ENCODE measurements around the gene N4BP3. TPM values are rescaled to one million over a fixed set of nuclear protein-coding genes. Genes with fewer than 3 reads are reported as not detected.

The N4BP3 gene
- total RNA-seq, 2 experiments from 2014 or later = 26.1 to 28.3 TPM

DNA sequence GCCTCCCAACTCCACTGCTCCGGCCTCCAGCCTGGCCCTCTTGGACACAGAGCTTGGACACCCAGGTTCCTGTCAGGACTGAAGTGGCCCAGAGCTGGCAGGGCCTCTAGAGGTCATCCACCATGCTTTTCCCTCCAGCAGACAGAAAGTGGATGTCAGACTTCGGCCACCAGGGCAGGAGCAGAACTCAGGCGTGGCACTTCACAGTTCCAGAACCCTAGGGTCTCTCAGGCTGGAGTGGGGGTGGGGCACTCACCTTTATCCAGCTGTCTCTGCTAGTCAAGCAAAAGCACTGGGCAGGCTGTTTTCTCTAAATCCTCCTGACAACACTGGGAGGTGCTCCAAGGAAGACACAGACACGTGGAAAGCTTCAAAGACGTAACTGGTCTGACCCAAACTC lies 35.6 kb upstream of the N4BP3 start:
- Histone ChIP-seq H3K36me3 (ENCODE audit: insufficient read depth, low read length) (no peaks in the 10 kb centered on the region), H3K79me2 (ENCODE audit: insufficient read depth, low read depth, low read length) (no peaks in the 10 kb centered on the region), H3K4me3 (ENCODE audit: low read depth, low read length, poor library complexity, severe bottlenecking) (no peak overlapping the region), H3K9me3 (ENCODE audit: low read length) (no peaks in the 10 kb centered on the region), H3K4me1 (ENCODE audit: insufficient read depth, low read length, poor library complexity, severe bottlenecking) (peaks cover 36% of the 10 kb centered on the region), H3K4me2 (ENCODE audit: low read length) (no peak overlapping the region), H4K20me1 (ENCODE audit: insufficient read depth, low read length) (no peaks in the 10 kb centered on the region), H3K27ac (ENCODE audit: low read depth, low read length, poor library complexity, severe bottlenecking) (no peak overlapping the region), H3K9me2 (ENCODE audit: insufficient read depth, low read length) (no peaks in the 10 kb centered on the region), H2AFZ (ENCODE audit: low read length) (no peak overlapping the region)
- TF ChIP-seq EZH2phosphoT487 (IDR thresholded peaks at IDR 0.05; ENCODE audit: borderline replicate concordance, low read depth, low read length) = no peak
- TF ChIP-seq, protein P1, sequence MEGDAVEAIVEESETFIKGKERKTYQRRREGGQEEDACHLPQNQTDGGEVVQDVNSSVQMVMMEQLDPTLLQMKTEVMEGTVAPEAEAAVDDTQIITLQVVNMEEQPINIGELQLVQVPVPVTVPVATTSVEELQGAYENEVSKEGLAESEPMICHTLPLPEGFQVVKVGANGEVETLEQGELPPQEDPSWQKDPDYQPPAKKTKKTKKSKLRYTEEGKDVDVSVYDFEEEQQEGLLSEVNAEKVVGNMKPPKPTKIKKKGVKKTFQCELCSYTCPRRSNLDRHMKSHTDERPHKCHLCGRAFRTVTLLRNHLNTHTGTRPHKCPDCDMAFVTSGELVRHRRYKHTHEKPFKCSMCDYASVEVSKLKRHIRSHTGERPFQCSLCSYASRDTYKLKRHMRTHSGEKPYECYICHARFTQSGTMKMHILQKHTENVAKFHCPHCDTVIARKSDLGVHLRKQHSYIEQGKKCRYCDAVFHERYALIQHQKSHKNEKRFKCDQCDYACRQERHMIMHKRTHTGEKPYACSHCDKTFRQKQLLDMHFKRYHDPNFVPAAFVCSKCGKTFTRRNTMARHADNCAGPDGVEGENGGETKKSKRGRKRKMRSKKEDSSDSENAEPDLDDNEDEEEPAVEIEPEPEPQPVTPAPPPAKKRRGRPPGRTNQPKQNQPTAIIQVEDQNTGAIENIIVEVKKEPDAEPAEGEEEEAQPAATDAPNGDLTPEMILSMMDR (conservative IDR thresholded peaks at IDR 0.05; ENCODE audit: low read length) = no peak
- intact Hi-C loops (cut with micrococcal nuclease; ENCODE audit: unreplicated experiment) = loop anchor here (2.0 kb wide), 1 partner anchor 43 kb away; no protein-coding TSS in a partner anchor
- no TSS peak for BruUV-seq (replicated peaks)
- ChIA-PET CTCF (ENCODE audit: unreplicated experiment) (interaction anchor here (0.5 to 1.2 kb wide), 2 partner anchors 38 to 70 kb away, joined by 3 to 4 read pairs; no protein-coding TSS in a partner anchor), POLR2A (interaction anchor here (1.3 kb wide), 1 partner anchor 58 kb away, joined by 3 read pairs; no protein-coding TSS in a partner anchor)
- no peak for DNase-seq (ENCODE audit: low spot score)

DNA sequence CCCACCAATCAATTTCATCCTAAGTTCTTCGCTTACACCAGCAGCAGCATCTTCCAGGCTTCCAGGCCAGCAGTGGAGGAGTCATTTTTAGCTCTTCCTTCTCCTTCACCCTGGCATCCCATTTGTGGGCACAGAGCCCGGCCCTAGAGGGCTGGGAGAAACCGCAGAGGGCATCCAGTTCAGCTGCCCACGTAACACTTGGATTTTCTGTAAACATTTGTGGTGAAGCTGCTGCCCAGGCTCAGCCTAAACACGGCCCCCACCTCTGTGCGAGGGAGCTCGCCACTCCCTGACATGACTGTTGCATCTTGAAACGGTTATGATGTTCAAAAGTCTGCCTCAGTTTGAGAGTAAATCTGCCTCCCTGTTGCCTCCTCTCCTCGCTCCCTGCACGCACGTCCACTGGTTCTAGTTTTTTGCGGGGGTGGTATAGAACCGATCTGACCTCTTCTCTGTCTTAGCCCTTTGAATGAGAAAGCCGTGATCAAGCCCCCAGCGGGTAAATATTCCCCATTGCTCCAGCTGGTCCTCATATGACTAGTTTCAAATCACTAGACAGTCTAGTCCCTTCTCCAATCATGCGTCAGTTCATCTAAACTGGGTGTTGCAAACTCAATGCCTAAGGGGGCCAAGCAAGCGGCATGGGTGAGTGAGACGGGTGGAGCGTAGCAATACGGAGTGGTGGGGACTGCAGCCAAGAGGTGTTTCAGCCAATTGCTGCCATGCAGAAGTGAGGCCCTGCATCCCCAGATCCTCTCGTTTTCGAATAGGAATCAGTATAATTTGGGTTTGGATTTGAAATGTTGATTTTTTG lies 34.9 kb upstream of the N4BP3 start:
- no peak for TF ChIP-seq EZH2phosphoT487 (IDR thresholded peaks at IDR 0.05; ENCODE audit: borderline replicate concordance, low read depth, low read length)
- TF ChIP-seq, protein P1 (conservative IDR thresholded peaks at IDR 0.05; ENCODE audit: low read length) = no peak
- Histone ChIP-seq H4K20me1 (ENCODE audit: insufficient read depth, low read length) (no peaks in the 10 kb centered on the region), H3K4me2 (ENCODE audit: low read length) (no peak overlapping the region), H3K36me3 (ENCODE audit: insufficient read depth, low read length) (no peaks in the 10 kb centered on the region), H3K4me3 (ENCODE audit: low read depth, low read length, poor library complexity, severe bottlenecking) (no peak overlapping the region), H3K27ac (ENCODE audit: low read depth, low read length, poor library complexity, severe bottlenecking) (no peak overlapping the region), H2AFZ (ENCODE audit: low read length) (no peak overlapping the region), H3K9me2 (ENCODE audit: insufficient read depth, low read length) (no peaks in the 10 kb centered on the region), H3K79me2 (ENCODE audit: insufficient read depth, low read depth, low read length) (no peaks in the 10 kb centered on the region), H3K4me1 (ENCODE audit: insufficient read depth, low read length, poor library complexity, severe bottlenecking) (peaks cover 29% of the 10 kb centered on the region), H3K9me3 (ENCODE audit: low read length) (no peaks in the 10 kb centered on the region)
- intact Hi-C loops (cut with micrococcal nuclease; ENCODE audit: unreplicated experiment) = no loop called here
- CTCF ChIA-PET (ENCODE audit: unreplicated experiment) = no interaction called here
- POLR2A ChIA-PET = no interaction called here
- DNase-seq (ENCODE audit: low spot score) = no peak
- BruUV-seq (replicated peaks) = no TSS peak

DNA sequence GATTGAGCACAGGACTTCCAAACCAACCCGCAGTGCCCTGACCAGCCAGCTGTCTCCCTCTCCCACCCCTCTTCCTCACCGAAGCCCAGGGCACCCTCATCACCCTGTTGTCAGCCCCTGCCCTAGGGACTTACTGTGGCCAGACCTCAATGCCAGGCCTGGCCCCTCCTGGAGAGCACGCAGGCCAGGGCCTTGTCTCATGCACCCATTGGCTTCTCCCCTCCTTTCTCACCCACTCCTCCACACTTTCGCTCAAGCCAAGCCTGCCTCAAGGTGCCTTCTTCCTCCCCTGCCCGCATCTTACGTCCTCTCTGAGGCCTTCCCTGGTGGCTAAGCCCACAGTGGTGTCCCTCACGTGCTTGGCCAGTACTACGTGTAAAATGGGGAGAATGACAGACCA lies 33.3 kb upstream of the N4BP3 start:
- Histone ChIP-seq H3K9me2 (ENCODE audit: insufficient read depth, low read length) (no peaks in the 10 kb centered on the region), H2AFZ (ENCODE audit: low read length) (no peak overlapping the region), H3K4me1 (ENCODE audit: insufficient read depth, low read length, poor library complexity, severe bottlenecking) (peaks cover 20% of the 10 kb centered on the region), H3K4me2 (ENCODE audit: low read length) (no peak overlapping the region), H3K4me3 (ENCODE audit: low read depth, low read length, poor library complexity, severe bottlenecking) (no peak overlapping the region), H3K9me3 (ENCODE audit: low read length) (no peaks in the 10 kb centered on the region), H3K27ac (ENCODE audit: low read depth, low read length, poor library complexity, severe bottlenecking) (no peak overlapping the region), H4K20me1 (ENCODE audit: insufficient read depth, low read length) (no peaks in the 10 kb centered on the region), H3K36me3 (ENCODE audit: insufficient read depth, low read length) (no peaks in the 10 kb centered on the region), H3K79me2 (ENCODE audit: insufficient read depth, low read depth, low read length) (no peaks in the 10 kb centered on the region)
- POLR2A ChIA-PET = no interaction called here
- intact Hi-C loops (cut with micrococcal nuclease; ENCODE audit: unreplicated experiment) = no loop called here
- TF ChIP-seq, protein P1 (conservative IDR thresholded peaks at IDR 0.05; ENCODE audit: low read length) = no peak
- TF ChIP-seq EZH2phosphoT487 (IDR thresholded peaks at IDR 0.05; ENCODE audit: borderline replicate concordance, low read depth, low read length) = no peak
- BruUV-seq (replicated peaks) = no TSS peak
- CTCF ChIA-PET (ENCODE audit: unreplicated experiment) = no interaction called here
- DNase-seq (ENCODE audit: low spot score) = no peak
